Measurements from ENCODE around the gene DCDC1.

DNA sequence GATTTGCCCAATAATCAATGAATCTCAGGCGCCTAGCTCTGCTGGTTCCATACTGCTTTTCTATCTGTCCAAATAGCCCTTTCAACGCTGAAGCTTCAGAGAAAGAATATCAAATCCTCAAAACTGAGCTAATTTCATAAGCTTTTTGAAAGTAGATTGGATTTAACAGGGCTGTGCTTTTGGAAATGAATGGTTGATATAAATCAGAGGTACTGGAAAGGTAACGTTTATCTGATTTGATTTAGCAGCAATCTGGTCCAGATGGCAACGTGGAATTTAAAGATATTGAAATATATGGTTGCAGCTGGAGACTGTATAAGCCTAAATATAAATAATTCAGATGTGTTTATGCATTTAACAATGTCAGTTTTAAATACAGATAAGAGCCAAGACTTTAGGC lies 553.9 kb downstream of the DCDC1 start:
- TF ChIP-seq CTCF (IDR thresholded peaks at IDR 0.05), result no peak
- TF ChIP-seq POLR2A (IDR thresholded peaks at IDR 0.05), result no peak
- TF ChIP-seq EP300 (IDR thresholded peaks at IDR 0.05), result no peak
